Panc1 (cell line): ENCODE measurements around the gene PTGFRN.

Experiments used
- CTCF ChIP-seq: fragments of 450-650 bp; IDR thresholded peaks from 2 replicates; pipeline ENCODE4 v1.5.1; 2017; ENCODE audit warnings: mild to moderate bottlenecking
- REST ChIP-seq, 2 experiments: IDR thresholded peaks; 2 replicates each; pipeline ENCODE4 v1.6.1; 2011 to 2012; ENCODE audit warnings: low read depth in 2 of 2, control low read depth in 1 of 2, low read length in 1 of 2, mild to moderate bottlenecking in 1 of 2, moderate library complexity in 1 of 2; ENCODE audit not compliant: insufficient read depth in 1 of 2

DNA sequence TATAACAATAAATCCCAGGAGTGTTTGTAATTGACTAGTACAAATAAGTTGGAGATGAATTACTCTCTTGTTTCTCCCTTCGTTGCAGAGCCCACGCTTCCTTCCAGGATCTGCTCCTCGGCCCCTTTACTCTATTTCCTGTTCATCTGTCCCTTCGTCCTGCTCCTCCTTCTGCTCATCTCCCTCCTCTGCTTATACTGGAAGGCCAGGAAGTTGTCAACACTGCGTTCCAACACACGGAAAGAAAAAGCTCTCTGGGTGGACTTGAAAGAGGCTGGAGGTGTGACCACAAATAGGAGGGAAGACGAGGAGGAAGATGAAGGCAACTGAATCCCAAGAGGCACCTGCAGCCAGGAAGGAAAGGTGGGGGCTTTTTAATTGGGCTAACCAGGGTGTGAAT lies 124.1 kb downstream of the PTGFRN start:
- TF ChIP-seq CTCF (no peak), REST (IDR thresholded peaks at IDR 0.05; ENCODE audit: insufficient read depth in 1 of 2, low read depth in 2 of 2, low read length in 1 of 2) (no peak)
